ENCODE results near the gene RAPGEF2.

RAPGEF2 gene

DNA sequence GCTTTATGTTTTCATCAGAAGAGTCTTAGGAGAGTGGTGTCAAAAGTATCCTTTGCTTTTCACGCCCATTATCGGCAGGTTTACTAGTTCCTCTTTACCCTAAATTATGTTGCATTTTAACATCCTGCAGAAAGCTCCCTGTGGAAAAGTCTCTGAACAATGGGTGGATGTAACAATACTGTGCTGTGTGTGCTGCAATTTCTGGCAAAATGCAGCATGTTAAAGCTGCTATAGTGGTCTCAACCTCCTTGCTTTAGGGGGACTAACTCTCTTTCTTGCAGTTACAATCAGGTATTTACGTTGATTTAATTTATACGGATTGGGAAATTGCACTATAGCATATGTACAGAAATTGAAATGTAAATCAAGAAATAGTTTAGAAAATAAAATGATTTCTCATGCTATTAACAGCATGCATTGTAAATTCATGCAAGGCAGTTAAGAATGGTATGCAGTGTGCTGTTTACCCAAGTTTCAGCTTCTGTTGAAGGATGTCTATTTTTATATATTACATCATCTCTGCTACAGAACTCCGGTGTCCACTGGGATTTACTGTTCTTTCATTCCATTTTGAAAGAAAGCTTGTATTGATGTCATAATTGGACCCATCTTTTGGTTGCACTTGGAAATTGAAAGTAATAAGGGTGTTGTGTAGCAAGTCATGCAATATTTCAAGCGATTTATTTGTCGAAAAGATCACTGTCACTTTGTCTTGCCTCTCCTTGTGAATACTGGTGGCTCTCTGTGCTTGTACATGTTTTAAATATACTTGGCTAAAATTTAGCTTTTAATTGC lies 145.7 kb downstream of the RAPGEF2 start:
- peaks cover 0 to 20% of the 10 kb centered on the region in 2 experiments; a peak in 1 of 3 replicates for H3K36me3 ChIP-seq (ENCODE audit: control insufficient read depth in 2 of 2, insufficient read depth in 1 of 2, low read length in 2 of 2)
- ChIA-PET CTCF (interaction anchor here (0.6 kb wide), 1 partner anchor 31 kb away, joined by 5 read pairs; no protein-coding TSS in a partner anchor), POLR2A (no interaction called here)
- no peak overlapping the region for H3K4me3 ChIP-seq (ENCODE audit: low read depth, low read length)
- no peak overlapping the region for H3K27ac ChIP-seq (ENCODE audit: extremely low read depth, low read depth, low read length)
- 0 out of 2 replicates have a peak, but pooled peaks cover 3% of the 10 kb centered on the region for H3K4me1 ChIP-seq (ENCODE audit: control insufficient read depth, insufficient read depth, low read length)
- TF ChIP-seq ZNF777 (tag by site-specific recombination; IDR thresholded peaks at IDR 0.05; ENCODE audit: borderline replicate concordance) (no peak), PRDM1 (tag by site-specific recombination; IDR thresholded peaks at IDR 0.05) (peak; percentile 65; the same call in 1 of the 2 replicates), ZBTB48 (tag by site-specific recombination; IDR thresholded peaks at IDR 0.05) (no peak), ZNF10 (tag by site-specific recombination; IDR thresholded peaks at IDR 0.05) (peak; percentile 44; the same call in 1 of the 2 replicates), ZNF664 (tag by site-specific recombination; IDR thresholded peaks at IDR 0.05) (no peak), ZNF335 (tag by site-specific recombination; conservative IDR thresholded peaks at IDR 0.05) (no peak), ZNF571 (tag by site-specific recombination; IDR thresholded peaks at IDR 0.05) (no peak), ZNF16 (tag by site-specific recombination; IDR thresholded peaks at IDR 0.05; ENCODE audit: low read depth) (no peak)
- TF ChIP-seq, protein P1, sequence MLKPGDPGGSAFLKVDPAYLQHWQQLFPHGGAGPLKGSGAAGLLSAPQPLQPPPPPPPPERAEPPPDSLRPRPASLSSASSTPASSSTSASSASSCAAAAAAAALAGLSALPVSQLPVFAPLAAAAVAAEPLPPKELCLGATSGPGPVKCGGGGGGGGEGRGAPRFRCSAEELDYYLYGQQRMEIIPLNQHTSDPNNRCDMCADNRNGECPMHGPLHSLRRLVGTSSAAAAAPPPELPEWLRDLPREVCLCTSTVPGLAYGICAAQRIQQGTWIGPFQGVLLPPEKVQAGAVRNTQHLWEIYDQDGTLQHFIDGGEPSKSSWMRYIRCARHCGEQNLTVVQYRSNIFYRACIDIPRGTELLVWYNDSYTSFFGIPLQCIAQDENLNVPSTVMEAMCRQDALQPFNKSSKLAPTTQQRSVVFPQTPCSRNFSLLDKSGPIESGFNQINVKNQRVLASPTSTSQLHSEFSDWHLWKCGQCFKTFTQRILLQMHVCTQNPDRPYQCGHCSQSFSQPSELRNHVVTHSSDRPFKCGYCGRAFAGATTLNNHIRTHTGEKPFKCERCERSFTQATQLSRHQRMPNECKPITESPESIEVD (tag by site-specific recombination; IDR thresholded peaks at IDR 0.05) = 0 out of 2 replicates have a peak, but pooled peaks have one; percentile 5
- TF ChIP-seq, protein P2, sequence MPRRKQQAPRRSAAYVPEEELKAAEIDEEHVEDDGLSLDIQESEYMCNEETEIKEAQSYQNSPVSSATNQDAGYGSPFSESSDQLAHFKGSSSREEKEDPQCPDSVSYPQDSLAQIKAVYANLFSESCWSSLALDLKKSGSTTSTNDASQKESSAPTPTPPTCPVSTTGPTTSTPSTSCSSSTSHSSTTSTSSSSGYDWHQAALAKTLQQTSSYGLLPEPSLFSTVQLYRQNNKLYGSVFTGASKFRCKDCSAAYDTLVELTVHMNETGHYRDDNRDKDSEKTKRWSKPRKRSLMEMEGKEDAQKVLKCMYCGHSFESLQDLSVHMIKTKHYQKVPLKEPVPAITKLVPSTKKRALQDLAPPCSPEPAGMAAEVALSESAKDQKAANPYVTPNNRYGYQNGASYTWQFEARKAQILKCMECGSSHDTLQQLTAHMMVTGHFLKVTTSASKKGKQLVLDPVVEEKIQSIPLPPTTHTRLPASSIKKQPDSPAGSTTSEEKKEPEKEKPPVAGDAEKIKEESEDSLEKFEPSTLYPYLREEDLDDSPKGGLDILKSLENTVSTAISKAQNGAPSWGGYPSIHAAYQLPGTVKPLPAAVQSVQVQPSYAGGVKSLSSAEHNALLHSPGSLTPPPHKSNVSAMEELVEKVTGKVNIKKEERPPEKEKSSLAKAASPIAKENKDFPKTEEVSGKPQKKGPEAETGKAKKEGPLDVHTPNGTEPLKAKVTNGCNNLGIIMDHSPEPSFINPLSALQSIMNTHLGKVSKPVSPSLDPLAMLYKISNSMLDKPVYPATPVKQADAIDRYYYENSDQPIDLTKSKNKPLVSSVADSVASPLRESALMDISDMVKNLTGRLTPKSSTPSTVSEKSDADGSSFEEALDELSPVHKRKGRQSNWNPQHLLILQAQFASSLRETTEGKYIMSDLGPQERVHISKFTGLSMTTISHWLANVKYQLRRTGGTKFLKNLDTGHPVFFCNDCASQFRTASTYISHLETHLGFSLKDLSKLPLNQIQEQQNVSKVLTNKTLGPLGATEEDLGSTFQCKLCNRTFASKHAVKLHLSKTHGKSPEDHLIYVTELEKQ (tag by site-specific recombination; IDR thresholded peaks at IDR 0.05; ENCODE audit: borderline replicate concordance) = no peak
- TF ChIP-seq, protein P3, sequence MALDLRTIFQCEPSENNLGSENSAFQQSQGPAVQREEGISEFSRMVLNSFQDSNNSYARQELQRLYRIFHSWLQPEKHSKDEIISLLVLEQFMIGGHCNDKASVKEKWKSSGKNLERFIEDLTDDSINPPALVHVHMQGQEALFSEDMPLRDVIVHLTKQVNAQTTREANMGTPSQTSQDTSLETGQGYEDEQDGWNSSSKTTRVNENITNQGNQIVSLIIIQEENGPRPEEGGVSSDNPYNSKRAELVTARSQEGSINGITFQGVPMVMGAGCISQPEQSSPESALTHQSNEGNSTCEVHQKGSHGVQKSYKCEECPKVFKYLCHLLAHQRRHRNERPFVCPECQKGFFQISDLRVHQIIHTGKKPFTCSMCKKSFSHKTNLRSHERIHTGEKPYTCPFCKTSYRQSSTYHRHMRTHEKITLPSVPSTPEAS (tag by site-specific recombination; IDR thresholded peaks at IDR 0.05) = no peak
- TF ChIP-seq, protein P4, sequence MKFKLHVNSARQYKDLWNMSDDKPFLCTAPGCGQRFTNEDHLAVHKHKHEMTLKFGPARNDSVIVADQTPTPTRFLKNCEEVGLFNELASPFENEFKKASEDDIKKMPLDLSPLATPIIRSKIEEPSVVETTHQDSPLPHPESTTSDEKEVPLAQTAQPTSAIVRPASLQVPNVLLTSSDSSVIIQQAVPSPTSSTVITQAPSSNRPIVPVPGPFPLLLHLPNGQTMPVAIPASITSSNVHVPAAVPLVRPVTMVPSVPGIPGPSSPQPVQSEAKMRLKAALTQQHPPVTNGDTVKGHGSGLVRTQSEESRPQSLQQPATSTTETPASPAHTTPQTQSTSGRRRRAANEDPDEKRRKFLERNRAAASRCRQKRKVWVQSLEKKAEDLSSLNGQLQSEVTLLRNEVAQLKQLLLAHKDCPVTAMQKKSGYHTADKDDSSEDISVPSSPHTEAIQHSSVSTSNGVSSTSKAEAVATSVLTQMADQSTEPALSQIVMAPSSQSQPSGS (tag by site-specific recombination; IDR thresholded peaks at IDR 0.05; ENCODE audit: low read depth) = peak; percentile 38; the same call in 1 of the 2 replicates
- H3K9me3 ChIP-seq (ENCODE audit: control insufficient read depth, insufficient read depth, low read depth, low read length) = no peaks in the 10 kb centered on the region

DNA sequence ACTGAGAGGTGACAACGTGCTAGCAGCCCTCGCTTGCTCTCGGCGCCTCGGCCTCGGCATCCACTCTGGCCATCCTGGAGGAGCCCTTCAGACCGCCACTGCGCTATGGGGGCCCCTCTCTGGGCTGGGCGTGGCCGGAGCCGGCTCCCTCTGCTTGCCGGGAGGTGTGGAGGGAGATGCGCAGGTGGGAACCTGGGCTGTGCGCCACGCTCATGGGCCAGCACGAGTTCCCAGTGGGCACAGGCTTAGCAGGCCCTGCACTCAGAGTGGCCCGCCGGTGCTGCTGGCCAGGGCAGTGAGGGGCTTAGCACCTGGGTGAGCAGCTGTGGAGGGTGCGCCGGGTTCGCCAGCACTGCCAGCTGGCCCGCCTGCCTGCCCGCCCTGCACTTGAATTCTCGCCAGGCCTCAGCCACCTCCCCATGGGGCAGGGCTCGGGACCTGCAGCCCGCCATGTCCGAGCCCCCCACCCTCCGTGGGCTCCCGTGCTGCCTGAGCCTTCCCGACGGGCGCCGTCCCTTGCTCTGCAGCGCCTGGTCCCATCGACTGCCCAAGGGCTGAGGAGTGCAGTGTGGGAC lies 148.0 kb downstream of the RAPGEF2 start:
- Histone ChIP-seq H3K9me3 (ENCODE audit: control insufficient read depth, insufficient read depth, low read depth, low read length) (no peaks in the 10 kb centered on the region), H3K27ac (ENCODE audit: extremely low read depth, low read depth, low read length) (no peak overlapping the region), H3K36me3 (ENCODE audit: control insufficient read depth in 2 of 2, insufficient read depth in 1 of 2, low read length in 2 of 2) (peaks cover 0 to 17% of the 10 kb centered on the region in 2 experiments; a peak in 1 of 3 replicates), H3K4me1 (ENCODE audit: control insufficient read depth, insufficient read depth, low read length) (0 out of 2 replicates have a peak, but pooled peaks cover 3% of the 10 kb centered on the region), H3K4me3 (ENCODE audit: low read depth, low read length) (no peak overlapping the region)
- ChIA-PET CTCF (interaction anchor here (0.7 kb wide), 1 partner anchor 394 kb away, joined by 3 read pairs; no protein-coding TSS in a partner anchor), POLR2A (no interaction called here)
- no peak for TF ChIP-seq RBAK (tag by site-specific recombination; IDR thresholded peaks at IDR 0.05)
- TF ChIP-seq, protein P5, sequence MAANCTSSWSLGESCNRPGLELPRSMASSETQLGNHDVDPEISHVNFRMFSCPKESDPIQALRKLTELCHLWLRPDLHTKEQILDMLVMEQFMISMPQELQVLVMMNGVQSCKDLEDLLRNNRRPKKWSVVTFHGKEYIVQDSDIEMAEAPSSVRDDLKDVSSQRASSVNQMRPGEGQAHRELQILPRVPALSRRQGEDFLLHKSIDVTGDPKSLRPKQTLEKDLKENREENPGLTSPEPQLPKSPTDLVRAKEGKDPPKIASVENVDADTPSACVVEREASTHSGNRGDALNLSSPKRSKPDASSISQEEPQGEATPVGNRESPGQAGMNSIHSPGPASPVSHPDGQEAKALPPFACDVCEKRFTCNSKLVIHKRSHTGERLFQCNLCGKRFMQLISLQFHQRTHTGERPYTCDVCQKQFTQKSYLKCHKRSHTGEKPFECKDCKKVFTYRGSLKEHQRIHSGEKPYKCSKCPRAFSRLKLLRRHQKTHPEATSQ (tag by site-specific recombination; IDR thresholded peaks at IDR 0.05) = no peak
- no peak for TF ChIP-seq ZNF571 (tag by site-specific recombination; IDR thresholded peaks at IDR 0.05)
- no peak for TF ChIP-seq ZNF426 (tag by site-specific recombination; IDR thresholded peaks at IDR 0.05)
- TF ChIP-seq, protein P6, sequence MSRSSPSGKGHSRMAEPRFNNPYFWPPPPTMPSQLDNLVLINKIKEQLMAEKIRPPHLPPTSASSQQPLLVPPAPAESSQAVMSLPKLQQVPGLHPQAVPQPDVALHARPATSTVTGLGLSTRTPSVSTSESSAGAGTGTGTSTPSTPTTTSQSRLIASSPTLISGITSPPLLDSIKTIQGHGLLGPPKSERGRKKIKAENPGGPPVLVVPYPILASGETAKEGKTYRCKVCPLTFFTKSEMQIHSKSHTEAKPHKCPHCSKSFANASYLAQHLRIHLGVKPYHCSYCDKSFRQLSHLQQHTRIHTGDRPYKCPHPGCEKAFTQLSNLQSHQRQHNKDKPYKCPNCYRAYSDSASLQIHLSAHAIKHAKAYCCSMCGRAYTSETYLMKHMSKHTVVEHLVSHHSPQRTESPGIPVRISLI (tag by site-specific recombination; IDR thresholded peaks at IDR 0.05) = no peak
- TF ChIP-seq ZNF510 (tag by site-specific recombination; IDR thresholded peaks at IDR 0.05; ENCODE audit: insufficient replicate concordance) = no peak
- no peak for TF ChIP-seq ZNF555 (tag by site-specific recombination; conservative IDR thresholded peaks at IDR 0.05)
- no peak for TF ChIP-seq ZNF157 (tag by site-specific recombination; IDR thresholded peaks at IDR 0.05)
- no peak for TF ChIP-seq GLI4 (tag by site-specific recombination; IDR thresholded peaks at IDR 0.05)
- TF ChIP-seq SCRT1 (tag by site-specific recombination; IDR thresholded peaks at IDR 0.05; ENCODE audit: borderline replicate concordance) = no peak
- TF ChIP-seq HOXC10 (CRISPR knock-in tag; IDR thresholded peaks at IDR 0.05) = no peak

All from HEK293 (cell line).